Activated naive CD8-positive, alpha-beta T cell treated with anti-CD3 and anti-CD28 coated beads, Interleukin-2, amount 10 ng/mL, durations not matched to agents 7 days and 5 days (primary cell): ENCODE measurements around the gene MYPOP. TPM values are rescaled to one million over a fixed set of nuclear protein-coding genes. Genes with fewer than 3 reads are reported as not detected.
"Not testable (repeated sequence)": the region's sequence is repeated elsewhere in the genome, so short reads cannot be mapped to it uniquely, and the experiment has no call there.

Experiments used
- ATAC-seq: fragments of 150-1000 bp; cut with Tn5 transposase; one replicate; pipeline ENCODE4 v1.10.0; 2021; ENCODE audit warnings: low read depth, moderate library complexity
- POLR2A ChIA-PET: fragments of 350-600 bp; sonication (Branson Sonifier 250); formaldehyde crosslinking; loops from one replicate; lab custom pipeline; 2021; ENCODE audit warnings: antibody characterized with exemption; lab: Charles Lee
- DNase-seq: peaks from one replicate; pipeline ENCODE4 v3.0.0; 2021
- H3K27ac Mint-ChIP-seq: one replicate; pipeline ENCODE4 v1.8.0; 2022; ENCODE audit warnings: mild to moderate bottlenecking, mixed read lengths
- H3K27me3 Mint-ChIP-seq: one replicate; pipeline ENCODE4 v1.8.0; 2022; ENCODE audit warnings: mild to moderate bottlenecking, moderate library complexity, mixed read lengths
- H3K36me3 Mint-ChIP-seq: one replicate; pipeline ENCODE4 v1.8.0; 2021; ENCODE audit warnings: mild to moderate bottlenecking, mixed read lengths
- H3K4me1 Mint-ChIP-seq: one replicate; pipeline ENCODE4 v1.8.0; 2021; ENCODE audit warnings: mixed read lengths
- H3K4me3 Mint-ChIP-seq: one replicate; pipeline ENCODE4 v1.8.0; 2022; ENCODE audit warnings: mild to moderate bottlenecking, moderate library complexity, mixed read lengths
- H3K9me3 Mint-ChIP-seq: one replicate; pipeline ENCODE4 v1.8.0; 2021; ENCODE audit warnings: mixed read lengths
- total RNA-seq, 2 experiments: library from RNA; stranded (reverse); gene quantifications; one replicate each; pipeline ENCODE4 v1.2.3, GENCODE V29; 2021

The MYPOP gene
- total RNA-seq, 2 experiments from 2014 or later: 12.0 to 12.5 TPM

DNA sequence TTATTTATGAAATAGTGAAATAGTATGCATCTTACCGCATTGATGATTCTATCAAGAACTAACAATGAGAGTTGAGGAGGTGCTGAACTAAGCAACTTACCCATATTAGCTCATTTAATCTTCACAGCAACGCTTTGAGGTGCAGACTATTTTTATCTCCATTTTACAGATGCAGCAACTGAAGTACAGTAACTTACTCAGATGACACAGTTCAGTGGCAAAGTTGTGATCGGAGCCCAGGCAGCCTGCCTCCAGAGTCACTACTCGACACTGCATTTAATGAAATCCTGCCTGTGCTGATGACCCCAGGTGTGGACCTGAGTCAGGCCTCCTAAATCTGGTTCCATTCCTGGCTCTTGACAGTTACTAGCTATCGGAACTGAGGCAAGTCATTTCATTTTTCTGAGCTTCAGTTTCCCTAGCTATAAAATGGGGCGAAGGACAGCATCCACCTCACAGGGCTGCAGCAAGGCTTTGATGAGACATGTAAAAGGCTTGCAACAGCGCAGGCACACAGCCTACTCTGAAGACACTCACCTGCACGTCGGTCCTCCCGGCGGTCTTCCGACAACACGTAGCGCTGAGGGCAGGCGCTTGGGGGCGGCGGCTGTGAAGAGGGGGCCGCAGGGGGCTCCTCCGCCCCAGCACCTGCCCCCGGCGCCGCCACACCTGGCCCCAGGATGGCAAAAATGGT, 1.5 kb downstream of the MYPOP start:
- peaks cover 21% of the 10 kb centered on the region for H3K36me3 Mint-ChIP-seq
- no peak overlapping the region for H3K27ac Mint-ChIP-seq
- H3K9me3 Mint-ChIP-seq: no peaks in the 10 kb centered on the region
- ATAC-seq: no peak
- H3K27me3 Mint-ChIP-seq: no peaks in the 10 kb centered on the region
- H3K4me1 Mint-ChIP-seq: peaks cover 20% of the 10 kb centered on the region
- no peak for DNase-seq
- H3K4me3 Mint-ChIP-seq: peak overlapping the region; percentile 32
- POLR2A ChIA-PET: interaction anchor here (3.4 kb wide), 1 partner anchor 15 kb away, joined by 45 read pairs; the partner anchor contains the start of gene IRF2BP1

- POLR2A ChIA-PET: no interaction called here
- Mint-ChIP-seq H3K9me3 (no peaks in the 10 kb centered on the region), H3K27me3 (no peaks in the 10 kb centered on the region), H3K4me3 (no peak overlapping the region), H3K27ac (no peak overlapping the region), H3K36me3 (peaks cover 27% of the 10 kb centered on the region), H3K4me1 (peaks cover 20% of the 10 kb centered on the region)
- DNase-seq (no peak), ATAC-seq (no peak)
These were observed 2.4 kb downstream of the MYPOP start for GRCh38 chr19:45899919-45900589.

DNA sequence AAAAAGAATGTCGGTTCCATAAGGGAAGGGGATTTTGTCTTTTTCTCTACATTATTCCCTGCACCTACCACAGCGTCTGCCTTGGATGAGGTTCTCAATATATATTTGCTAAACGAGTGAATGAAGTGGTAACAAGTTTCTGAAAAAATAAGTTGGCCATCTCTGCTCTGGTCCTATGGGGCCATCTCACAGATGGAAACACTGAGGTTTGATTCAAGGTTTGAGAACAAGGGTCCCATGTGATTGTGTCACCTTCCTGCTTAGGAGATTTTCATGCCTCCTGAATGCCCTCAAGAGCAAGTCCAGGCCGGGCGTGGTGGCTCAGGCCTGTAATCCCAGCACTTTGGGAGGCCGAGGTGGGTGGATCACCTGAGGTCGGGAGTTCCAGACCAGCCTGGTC, 3.2 kb downstream of the MYPOP start:
- no peak overlapping the region for H3K27ac Mint-ChIP-seq
- H3K9me3 Mint-ChIP-seq: no peaks in the 10 kb centered on the region
- H3K4me1 Mint-ChIP-seq: peaks cover 20% of the 10 kb centered on the region
- POLR2A ChIA-PET: no interaction called here
- no peak overlapping the region for H3K4me3 Mint-ChIP-seq
- H3K27me3 Mint-ChIP-seq: no peaks in the 10 kb centered on the region
- peaks cover 29% of the 10 kb centered on the region for H3K36me3 Mint-ChIP-seq
- ATAC-seq (no peak), DNase-seq (no peak)

DNA sequence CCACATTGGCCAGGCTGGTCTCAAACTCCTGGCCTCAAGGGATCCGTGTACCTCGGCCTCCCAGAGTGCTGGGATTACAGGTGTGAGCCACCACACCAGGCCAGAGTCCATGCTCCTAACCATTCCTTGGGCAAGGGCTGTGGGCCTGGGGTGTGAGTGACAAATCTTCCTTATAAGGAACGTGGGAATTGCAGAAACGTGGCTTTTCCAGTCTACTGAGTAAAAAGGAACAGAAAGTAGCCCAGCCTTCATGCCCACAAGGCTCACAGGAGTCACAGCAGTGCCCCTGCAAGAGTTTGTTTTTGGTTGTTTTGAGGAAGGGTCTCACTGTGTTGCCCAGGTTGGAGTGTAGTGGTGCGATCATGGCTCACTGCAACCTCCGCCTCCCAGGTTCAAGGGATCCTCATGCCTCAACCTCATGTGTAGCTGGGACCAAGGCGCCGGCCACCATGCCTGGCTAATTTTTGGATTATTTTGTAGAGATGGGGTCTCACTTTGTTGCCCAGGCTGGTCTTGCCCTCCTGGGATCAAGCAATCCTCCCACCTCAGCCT, 5.1 kb downstream of the MYPOP start:
- no peaks in the 10 kb centered on the region for H3K9me3 Mint-ChIP-seq
- peaks cover 29% of the 10 kb centered on the region for H3K36me3 Mint-ChIP-seq
- DNase-seq (no peak), ATAC-seq (no peak)
- H3K27me3 Mint-ChIP-seq: no peaks in the 10 kb centered on the region
- no peak overlapping the region for H3K27ac Mint-ChIP-seq
- H3K4me3 Mint-ChIP-seq: no peak overlapping the region
- POLR2A ChIA-PET: interaction anchor here (0.7 kb wide), 1 partner anchor 456 kb away, joined by 4 read pairs; no protein-coding TSS in a partner anchor
- H3K4me1 Mint-ChIP-seq: peaks cover 13% of the 10 kb centered on the region

GRCh38 chr19:45895983-45896599, 6.3 kb downstream of the MYPOP start:
- DNase-seq, POLR2A ChIA-PET, H3K27me3 Mint-ChIP-seq, H3K9me3 Mint-ChIP-seq, H3K4me3 Mint-ChIP-seq, ATAC-seq, H3K27ac Mint-ChIP-seq: not testable (repeated sequence)
- Mint-ChIP-seq H3K4me1 (peaks cover 12% of the 10 kb centered on the region), H3K36me3 (peaks cover 29% of the 10 kb centered on the region)

DNA sequence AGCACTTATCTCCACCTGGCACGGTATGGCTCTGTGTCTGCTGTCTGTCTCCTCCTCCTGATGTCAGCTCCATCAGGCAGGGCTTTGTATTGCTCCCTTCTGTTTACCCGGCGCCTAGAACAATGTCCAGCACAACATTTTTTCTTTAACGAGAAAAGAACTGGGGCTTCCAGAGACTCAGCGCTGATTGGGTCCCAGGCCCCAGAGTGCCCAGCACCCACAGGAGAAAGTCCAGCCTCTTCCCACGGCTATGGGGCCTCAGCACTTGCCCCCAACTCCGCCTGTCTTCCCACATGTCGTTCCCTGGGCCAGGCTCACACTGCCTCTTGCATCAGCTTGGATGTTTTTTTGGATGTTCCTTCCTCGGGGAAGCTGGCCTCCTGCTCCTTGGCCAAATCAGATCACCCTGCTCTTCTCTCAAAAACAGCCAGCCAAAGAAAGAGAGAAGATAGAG, 6.9 kb downstream of the MYPOP start:
- no peak for DNase-seq
- peaks cover 27% of the 10 kb centered on the region for H3K36me3 Mint-ChIP-seq
- no peak overlapping the region for H3K4me3 Mint-ChIP-seq
- H3K27ac Mint-ChIP-seq: no peak overlapping the region
- H3K27me3 Mint-ChIP-seq: no peaks in the 10 kb centered on the region
- H3K9me3 Mint-ChIP-seq: no peaks in the 10 kb centered on the region
- POLR2A ChIA-PET: no interaction called here
- peaks cover 7% of the 10 kb centered on the region for H3K4me1 Mint-ChIP-seq
- no peak for ATAC-seq

DNA sequence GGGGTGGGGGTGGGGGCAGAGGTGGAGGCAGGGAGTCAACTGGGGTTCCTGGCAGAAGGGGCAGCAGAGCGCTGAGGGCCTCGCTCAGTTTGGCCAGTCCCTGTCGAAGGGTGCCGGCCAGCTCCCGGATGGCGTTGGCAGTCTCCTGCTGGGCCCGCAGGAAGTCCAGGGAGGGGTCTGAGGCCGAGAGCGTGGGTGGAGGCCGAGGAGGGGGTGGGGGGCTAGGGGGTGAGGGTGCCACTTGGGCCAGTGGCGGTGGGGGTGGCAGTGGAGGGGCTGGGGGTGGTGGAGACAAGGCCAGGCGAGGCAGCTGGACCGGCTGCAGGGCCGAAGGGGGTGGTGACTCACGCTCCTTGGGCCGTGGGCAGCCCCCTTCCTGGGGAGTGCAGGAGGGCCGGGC, 11.5 kb downstream of the MYPOP start:
- POLR2A ChIA-PET: no interaction called here
- no peak for ATAC-seq
- no peaks in the 10 kb centered on the region for H3K9me3 Mint-ChIP-seq

GRCh38 chr19:45889210-45889885, 13.1 kb downstream of the MYPOP start:
- Mint-ChIP-seq H3K9me3 (no peaks in the 10 kb centered on the region), H3K36me3 (peaks cover 2% of the 10 kb centered on the region), H3K27ac (no peak overlapping the region), H3K27me3 (no peaks in the 10 kb centered on the region), H3K4me3 (no peak overlapping the region), H3K4me1 (peaks cover 9% of the 10 kb centered on the region)
- DNase-seq (no peak), ATAC-seq (no peak)
- POLR2A ChIA-PET: no interaction called here

More for the DNA sequence above, 11.5 kb downstream of the MYPOP start:
- H3K27ac Mint-ChIP-seq: no peak overlapping the region
- H3K4me1 Mint-ChIP-seq: peaks cover 6% of the 10 kb centered on the region
- peaks cover 10% of the 10 kb centered on the region for H3K36me3 Mint-ChIP-seq
- H3K4me3 Mint-ChIP-seq: no peak overlapping the region
- no peak for DNase-seq
- no peaks in the 10 kb centered on the region for H3K27me3 Mint-ChIP-seq

DNA sequence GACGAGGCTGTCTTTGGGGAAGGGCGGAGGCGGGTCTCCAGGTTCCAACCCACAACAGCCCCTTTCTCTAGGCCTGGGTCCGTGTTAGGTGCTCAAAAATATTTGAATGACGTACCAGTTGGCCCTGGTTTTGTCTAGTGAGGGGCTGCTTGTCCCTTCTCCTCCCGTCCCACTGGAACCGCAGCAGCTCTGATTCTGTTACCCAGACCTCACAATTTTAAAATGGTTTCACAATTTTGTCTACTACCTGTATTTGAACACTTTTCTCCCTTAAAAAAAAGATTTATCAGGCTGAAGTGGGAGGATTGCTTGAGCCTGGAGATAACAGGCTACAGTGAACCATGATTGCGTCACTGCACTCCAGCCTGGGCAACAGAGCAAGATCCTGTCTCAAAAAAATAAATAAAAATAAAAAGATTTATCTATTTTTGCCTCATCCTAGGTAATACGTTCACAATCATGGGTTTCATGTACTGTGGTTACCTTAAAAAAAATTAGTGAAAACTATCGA, 15.2 kb downstream of the MYPOP start:
- Mint-ChIP-seq H3K27me3 (no peaks in the 10 kb centered on the region), H3K9me3 (no peaks in the 10 kb centered on the region), H3K4me3 (peak overlapping the region; percentile 90), H3K36me3 (peaks cover 2% of the 10 kb centered on the region), H3K27ac (peak overlapping the region; percentile 94), H3K4me1 (peaks cover 13% of the 10 kb centered on the region)
- POLR2A ChIA-PET: interaction anchor here (2.3 to 4.4 kb wide), 3 partner anchors 15 to 71 kb away, joined by 5 to 45 read pairs (median 30); partner anchors contain the start of genes FOXA3, MYPOP and SYMPK
- ATAC-seq (no peak), DNase-seq (no peak)

GRCh38 chr19:45886427-45887199, 15.8 kb downstream of the MYPOP start:
- H3K9me3 Mint-ChIP-seq: no peaks in the 10 kb centered on the region
- no peaks in the 10 kb centered on the region for H3K27me3 Mint-ChIP-seq
- ATAC-seq: peak; percentile 83
- H3K36me3 Mint-ChIP-seq: peaks cover 2% of the 10 kb centered on the region
- peaks cover 17% of the 10 kb centered on the region for H3K4me1 Mint-ChIP-seq
- peak; percentile 88 for DNase-seq
- peak overlapping the region; percentile 90 for H3K4me3 Mint-ChIP-seq
- H3K27ac Mint-ChIP-seq: peak overlapping the region; percentile 94
- POLR2A ChIA-PET: interaction anchor here (0.6 to 4.4 kb wide), 10 partner anchors 8 to 156 kb away, joined by 3 to 45 read pairs (median 6); partner anchors contain the start of genes FBXO46, FOXA3, MYPOP and SIX5

- peaks cover 19% of the 10 kb centered on the region for H3K4me1 Mint-ChIP-seq
- DNase-seq (peak; percentile 89), ATAC-seq (peak; percentile 72)
- peak within 1 kb of the TSS; percentile 90 for H3K4me3 Mint-ChIP-seq
- no peaks in the 10 kb centered on the region for H3K9me3 Mint-ChIP-seq
- H3K27me3 Mint-ChIP-seq: peaks cover 2% of the 10 kb centered on the region
- POLR2A ChIA-PET: interaction anchor here (0.6 to 4.4 kb wide), 12 partner anchors 9 to 719 kb away, joined by 3 to 45 read pairs (median 5); partner anchors contain the start of genes DMWD, FBXO46, FOXA3 and MYPOP
- H3K27ac Mint-ChIP-seq: peak within 1 kb of the TSS; percentile 94
- peaks cover 2% of the 10 kb centered on the region for H3K36me3 Mint-ChIP-seq
These were observed 16.6 kb downstream of the MYPOP start, which contains the start of gene IRF2BP1 for GRCh38 chr19:45885556-45886426. Gene IRF2BP1 (minus strand): TSS chr19:45886141. CDS start chr19:45885774, 367 bp downstream.
